T-cell (primary cell): ENCODE results near the gene CCDC197. TPM values are rescaled to one million over a fixed set of nuclear protein-coding genes. Genes with fewer than 3 reads are reported as not detected.

Experiments used
- ATAC-seq, 4 experiments: fragments of 200-7000 bp in 3 of 4; fragments of 150-1000 bp in 1 of 4; cut with Tn5 transposase; replicated peaks in 1 of 4; 1 replicate in 3 of 4; 2 replicates in 1 of 4; pipeline ENCODE4 v1.10.0; 2021; ENCODE audit warnings: moderate library complexity in 3 of 4, mild to moderate bottlenecking in 2 of 4, moderate number of reproducible peaks in 1 of 4
- CTCF ChIA-PET, 2 donors: fragments of 300-600 bp; sonication (Branson Sonifier 250); formaldehyde crosslinking; loops; one replicate each; lab custom pipeline; 2022; ENCODE audit warnings: antibody characterized with exemption in 2 of 2; lab: Charles Lee
- POLR2A ChIA-PET, 2 donors: fragments of 300-600 bp; sonication (Branson Sonifier 250); formaldehyde crosslinking; loops; one replicate each; lab custom pipeline; 2022; ENCODE audit warnings: antibody characterized with exemption in 2 of 2; lab: Charles Lee
- DNase-seq, 35 experiments: peaks; one replicate each; pipeline versions ENCODE4 v3.0.0 to v3.0.0-alpha.2; 2013 to 2023
- H3K27ac ChIP-seq: one replicate; pipeline ENCODE4 v1.5.1; 2013; ENCODE audit warnings: low read length
- H3K27me3 ChIP-seq, 2 experiments: replicated peaks in 1 of 2; 1 replicate in 1 of 2; 2 replicates in 1 of 2; pipeline versions ENCODE4 v1.6.1 to v1.7.0; 2013; ENCODE audit warnings: low read length in 1 of 2, mixed read lengths in 1 of 2; ENCODE audit not compliant: control insufficient read depth in 2 of 2, insufficient read depth in 2 of 2; ENCODE audit errors: extremely low read depth in 1 of 2
- H3K36me3 ChIP-seq, 2 donors: 1 replicate in 1 of 2; 2 replicates in 1 of 2; pipeline versions ENCODE4 v1.6.1 to v1.7.0; 2013; ENCODE audit warnings: low read length in 1 of 2; ENCODE audit not compliant: control insufficient read depth in 2 of 2, insufficient read depth in 1 of 2; ENCODE audit errors: extremely low read depth in 1 of 2
- H3K4me1 ChIP-seq, 2 experiments: 1 replicate in 1 of 2; 2 replicates in 1 of 2; pipeline versions ENCODE4 v1.6.1 to v1.7.0; 2013; ENCODE audit warnings: low read length in 2 of 2, mixed read lengths in 1 of 2; ENCODE audit not compliant: insufficient read depth in 2 of 2, control insufficient read depth in 1 of 2; ENCODE audit errors: extremely low read depth in 1 of 2
- H3K4me3 ChIP-seq, 2 donors: 1 replicate in 1 of 2; 2 replicates in 1 of 2; pipeline versions ENCODE4 v1.5.1 to v1.7.0; 2013; ENCODE audit warnings: mild to moderate bottlenecking in 2 of 2, low read length in 1 of 2, moderate library complexity in 1 of 2; ENCODE audit not compliant: control insufficient read depth in 1 of 2; ENCODE audit errors: extremely low read depth in 1 of 2
- H3K9me3 ChIP-seq: 2 replicates; pipeline ENCODE4 v1.7.0; 2013
- H3K27ac Mint-ChIP-seq, 2 donors: one replicate each; pipeline ENCODE4 v1.8.0; 2020 to 2021; ENCODE audit warnings: mild to moderate bottlenecking in 2 of 2, mixed read lengths in 2 of 2
- H3K27me3 Mint-ChIP-seq, 2 donors: one replicate each; pipeline ENCODE4 v1.8.0; 2021 to 2022; ENCODE audit warnings: mixed read lengths in 2 of 2
- H3K36me3 Mint-ChIP-seq: one replicate; pipeline ENCODE4 v1.8.0; 2021; ENCODE audit warnings: mixed read lengths
- H3K4me1 Mint-ChIP-seq, 3 donors: one replicate each; pipeline ENCODE4 v1.8.0; 2020 to 2022; ENCODE audit warnings: mixed read lengths in 3 of 3, mild to moderate bottlenecking in 1 of 3
- H3K4me3 Mint-ChIP-seq, 3 donors: one replicate each; pipeline ENCODE4 v1.8.0; 2020 to 2022; ENCODE audit warnings: mild to moderate bottlenecking in 3 of 3, mixed read lengths in 3 of 3, moderate library complexity in 3 of 3
- H3K9me3 Mint-ChIP-seq, 3 donors: one replicate each; pipeline ENCODE4 v1.8.0; 2020 to 2022; ENCODE audit warnings: mixed read lengths in 3 of 3
- WGBS: methylation state at CpG from one replicate; pipeline ENCODE4 v1.1.5; 2013; ENCODE audit warnings: missing lambda C conversion rate; ENCODE audit not compliant: insufficient coverage; 5-methylcytosine and 5-hydroxymethylcytosine counted together
- total RNA-seq, 35 experiments: library from RNA in 6 of 35; stranded (reverse) in 6 of 35; fragments of 120-200 nt in 1 of 35; gene quantifications; one replicate each; pipeline versions ENCODE4 v1.2.1 to v1.2.4 and lab custom pipeline; 2013 to 2026

The CCDC197 gene
- total RNA-seq, 5 donors from 2014 or later (not counting 1 experiment from before 2014, with no cell fraction given): not detected

DNA sequence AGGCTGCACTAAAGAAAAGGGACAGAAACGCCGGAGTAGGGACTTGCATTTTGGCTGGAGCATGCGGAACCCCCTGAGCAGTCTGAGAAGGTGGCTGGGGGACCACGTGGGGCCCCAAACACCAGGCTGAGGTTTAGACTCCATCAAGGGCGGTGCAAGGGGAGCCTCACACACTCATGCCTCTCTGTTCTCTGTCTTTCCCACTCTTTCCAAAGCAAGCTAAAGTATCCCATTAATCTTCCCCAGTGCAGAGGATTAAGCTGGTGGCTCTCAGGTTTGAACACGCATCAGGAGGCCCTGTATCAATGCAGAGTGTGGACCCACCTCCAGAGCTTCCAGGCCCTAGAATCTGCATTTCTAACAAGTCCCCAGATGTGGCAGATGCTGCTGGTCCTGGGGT is 13.5 kb downstream of the CCDC197 start:
- H3K4me1 ChIP-seq: peaks cover 4 to 43% of the 10 kb centered on the region in 2 experiments
- DNase-seq (no peak), ATAC-seq (no peak)
- peaks cover 0 to 35% of the 10 kb centered on the region in 2 experiments for H3K27me3 ChIP-seq
- peaks cover 44 to 54% (median 44%) of the 10 kb centered on the region in 3 donors for H3K4me1 Mint-ChIP-seq
- H3K36me3 Mint-ChIP-seq: no peaks in the 10 kb centered on the region
- no peak overlapping the region for H3K4me3 Mint-ChIP-seq
- 75% methylated on average over 5 of the region's 6 CpGs for WGBS
- H3K9me3 ChIP-seq: no peaks in the 10 kb centered on the region
- no peaks in the 10 kb centered on the region for H3K9me3 Mint-ChIP-seq
- peaks cover 0 to 6% of the 10 kb centered on the region in 2 donors for H3K27me3 Mint-ChIP-seq
- H3K4me3 ChIP-seq: no peak overlapping the region
- H3K36me3 ChIP-seq: no peaks in the 10 kb centered on the region
- ChIA-PET CTCF (no interaction called here), POLR2A (no interaction called here)
- no peak overlapping the region for H3K27ac Mint-ChIP-seq
- H3K27ac ChIP-seq: no peak overlapping the region

DNA sequence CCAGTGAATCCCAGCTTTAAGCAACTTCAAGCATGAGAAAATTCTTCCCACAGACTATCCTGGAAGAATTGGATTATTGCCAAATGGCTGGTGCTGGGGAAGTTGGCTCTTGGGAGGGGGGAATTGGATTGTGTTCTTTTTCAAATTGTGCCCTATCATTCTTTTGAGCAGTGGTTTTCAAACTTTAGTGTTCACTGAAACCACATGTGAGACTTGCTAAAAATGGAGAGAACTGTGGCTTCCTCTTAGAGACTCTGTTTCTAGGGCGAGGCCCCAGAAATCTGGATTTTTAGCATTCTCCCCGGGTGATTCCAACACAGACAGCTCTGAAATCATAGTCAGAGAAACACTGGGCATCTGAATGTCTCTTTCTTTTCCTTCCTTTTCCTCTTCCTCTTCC is 14.7 kb downstream of the CCDC197 start:
- DNase-seq: peak in 18 of 35 experiments; percentile 2 to 68 (median 19)
- Mint-ChIP-seq H3K9me3 (no peaks in the 10 kb centered on the region), H3K27ac (peak overlapping the region; percentile 63 to 72), H3K36me3 (no peaks in the 10 kb centered on the region), H3K4me1 (peaks cover 44 to 54% (median 44%) of the 10 kb centered on the region in 3 donors), H3K4me3 (peak overlapping the region in 1 of 3 donors; percentile 62), H3K27me3 (peaks cover 0 to 6% of the 10 kb centered on the region in 2 donors)
- H3K4me1 ChIP-seq: peaks cover 4 to 43% of the 10 kb centered on the region in 2 experiments
- H3K4me3 ChIP-seq: no peak overlapping the region
- WGBS: no CpG with 5 or more reads among the region's 2 CpGs
- H3K9me3 ChIP-seq: no peaks in the 10 kb centered on the region
- no peak overlapping the region for H3K27ac ChIP-seq
- POLR2A ChIA-PET: no interaction called here
- ATAC-seq: peak; percentile 60 to 93 (median 78)
- peaks cover 0 to 43% of the 10 kb centered on the region in 2 experiments for H3K27me3 ChIP-seq
- no peaks in the 10 kb centered on the region for H3K36me3 ChIP-seq
- CTCF ChIA-PET: interaction anchor here in 1 of 2 donors (0.6 to 1.8 kb wide), 4 partner anchors 24 to 120 kb away, joined by 3 to 10 read pairs (median 3); no protein-coding TSS in a partner anchor

DNA sequence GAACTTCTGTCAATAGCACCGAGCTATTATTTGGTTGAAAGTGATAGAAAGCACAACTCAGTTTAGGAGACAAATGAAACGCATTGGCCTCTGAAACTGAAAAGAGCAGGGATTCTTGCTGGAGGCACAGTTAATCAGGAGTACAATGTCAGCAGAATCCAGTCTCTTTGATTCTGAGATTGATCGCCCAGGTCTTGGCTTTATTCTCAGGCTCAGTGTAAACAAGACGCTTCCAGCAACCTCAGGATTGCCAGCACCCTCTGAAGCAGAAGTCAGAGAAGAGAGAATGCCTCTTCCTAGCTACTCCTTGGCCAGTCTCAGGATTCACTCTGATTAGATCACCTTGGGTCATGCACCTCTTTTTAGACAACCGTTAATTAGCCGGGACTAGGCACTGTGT is 17.3 kb downstream of the CCDC197 start:
- H3K36me3 Mint-ChIP-seq: no peaks in the 10 kb centered on the region
- H3K9me3 Mint-ChIP-seq: no peaks in the 10 kb centered on the region
- H3K27me3 ChIP-seq: peaks cover 0 to 29% of the 10 kb centered on the region in 2 experiments
- ATAC-seq (no peak), DNase-seq (no peak)
- no peak overlapping the region for H3K27ac Mint-ChIP-seq
- H3K36me3 ChIP-seq: no peaks in the 10 kb centered on the region
- no peak overlapping the region for H3K4me3 Mint-ChIP-seq
- no peaks in the 10 kb centered on the region for H3K9me3 ChIP-seq
- H3K4me1 ChIP-seq: peaks cover 4 to 28% of the 10 kb centered on the region in 2 experiments
- ChIA-PET CTCF (interaction anchor here in 1 of 2 donors (0.7 to 1.1 kb wide), 2 partner anchors 74 to 1399 kb away, joined by 3 to 4 read pairs; no protein-coding TSS in a partner anchor), POLR2A (no interaction called here)
- 93% methylated on average over 5 of the region's 6 CpGs for WGBS
- H3K27me3 Mint-ChIP-seq: peaks cover 3 to 5% of the 10 kb centered on the region in 2 donors
- H3K27ac ChIP-seq: no peak overlapping the region
- H3K4me1 Mint-ChIP-seq: peaks cover 26 to 34% (median 33%) of the 10 kb centered on the region in 3 donors
- H3K4me3 ChIP-seq: no peak overlapping the region

DNA sequence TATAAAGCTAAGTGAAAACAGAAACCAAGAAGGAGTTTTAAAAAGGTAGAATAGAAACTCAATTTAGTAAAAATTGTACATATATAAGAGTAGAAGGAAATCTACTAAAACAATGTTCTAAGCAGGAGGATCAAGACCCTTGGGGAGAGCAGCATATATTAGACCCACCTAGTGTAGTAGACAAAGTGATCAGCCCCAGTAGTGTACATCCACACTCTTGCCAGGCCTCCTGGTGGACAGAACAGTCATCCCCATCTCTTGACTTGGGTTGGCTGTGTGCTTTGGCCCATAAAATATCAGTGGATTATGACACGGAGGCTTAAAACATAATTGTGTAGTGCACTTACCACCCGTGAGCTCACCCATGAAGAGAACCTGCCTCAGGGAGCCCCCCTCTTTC is 18.1 kb downstream of the CCDC197 start:
- POLR2A ChIA-PET: no interaction called here

DNA sequence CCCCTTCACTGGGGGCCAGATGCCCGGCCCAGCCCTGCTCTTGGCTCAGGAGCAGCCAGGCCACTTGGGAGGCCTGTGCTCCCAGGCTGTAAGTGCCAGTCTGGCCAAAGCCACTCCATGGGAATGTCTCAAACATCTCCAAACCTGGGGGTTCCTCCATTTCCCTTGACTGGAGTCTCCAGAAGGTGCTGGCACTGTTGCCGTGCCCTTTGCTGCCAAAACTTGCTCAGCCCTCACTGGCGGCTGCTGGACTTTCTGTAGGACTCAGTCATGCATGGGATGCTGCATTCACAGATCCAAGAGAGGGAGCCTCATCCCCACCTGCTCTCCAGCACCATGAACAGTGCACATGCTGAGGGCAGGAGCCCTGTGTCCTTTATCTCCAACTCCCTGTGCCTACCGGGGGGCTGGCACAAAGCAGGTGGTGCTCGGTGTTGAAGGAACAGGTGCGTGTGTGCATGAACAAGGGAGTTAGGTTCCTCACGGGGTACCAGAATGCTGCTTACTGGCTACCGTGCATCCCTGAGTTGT is 19.4 kb downstream of the CCDC197 start:
- Mint-ChIP-seq H3K27ac (no peak overlapping the region), H3K9me3 (no peaks in the 10 kb centered on the region), H3K4me3 (no peak overlapping the region), H3K36me3 (no peaks in the 10 kb centered on the region), H3K4me1 (peaks cover 10 to 16% (median 16%) of the 10 kb centered on the region in 3 donors), H3K27me3 (peaks cover 3 to 4% of the 10 kb centered on the region in 2 donors)
- H3K27ac ChIP-seq: no peak overlapping the region
- ChIA-PET POLR2A (no interaction called here), CTCF (interaction anchor here in 1 of 2 donors (1.1 kb wide), 1 partner anchor 9 kb away, joined by 5 read pairs; the partner anchor contains the start of gene OTUB2)
- WGBS: 86% methylated on average over 5 of the region's 8 CpGs
- peaks cover 0 to 11% of the 10 kb centered on the region in 2 experiments for H3K27me3 ChIP-seq
- H3K36me3 ChIP-seq: no peaks in the 10 kb centered on the region
- no peaks in the 10 kb centered on the region for H3K9me3 ChIP-seq
- H3K4me3 ChIP-seq: no peak overlapping the region
- ATAC-seq (no peak), DNase-seq (no peak)
- H3K4me1 ChIP-seq: peaks cover 4 to 16% of the 10 kb centered on the region in 2 experiments

More for the DNA sequence above, 18.1 kb downstream of the CCDC197 start:
- H3K4me1 ChIP-seq: peaks cover 4 to 23% of the 10 kb centered on the region in 2 experiments
- H3K27me3 Mint-ChIP-seq: peaks cover 3 to 4% of the 10 kb centered on the region in 2 donors
- WGBS: 92% methylated on average over 2 of the region's 2 CpGs
- no peaks in the 10 kb centered on the region for H3K36me3 Mint-ChIP-seq
- H3K4me3 ChIP-seq: no peak overlapping the region
- H3K9me3 Mint-ChIP-seq: no peaks in the 10 kb centered on the region
- no peaks in the 10 kb centered on the region for H3K9me3 ChIP-seq
- peaks cover 0 to 22% of the 10 kb centered on the region in 2 experiments for H3K27me3 ChIP-seq
- no peak for ATAC-seq
- no peak overlapping the region for H3K27ac ChIP-seq
- peaks cover 19 to 27% (median 25%) of the 10 kb centered on the region in 3 donors for H3K4me1 Mint-ChIP-seq
- no peak overlapping the region for H3K4me3 Mint-ChIP-seq
- H3K27ac Mint-ChIP-seq: no peak overlapping the region
- H3K36me3 ChIP-seq: no peaks in the 10 kb centered on the region
- DNase-seq: no peak
- CTCF ChIA-PET: interaction anchor here (0.5 to 1.1 kb wide), 3 partner anchors 19 to 1400 kb away, joined by 3 to 4 read pairs (median 3); no protein-coding TSS in a partner anchor

DNA sequence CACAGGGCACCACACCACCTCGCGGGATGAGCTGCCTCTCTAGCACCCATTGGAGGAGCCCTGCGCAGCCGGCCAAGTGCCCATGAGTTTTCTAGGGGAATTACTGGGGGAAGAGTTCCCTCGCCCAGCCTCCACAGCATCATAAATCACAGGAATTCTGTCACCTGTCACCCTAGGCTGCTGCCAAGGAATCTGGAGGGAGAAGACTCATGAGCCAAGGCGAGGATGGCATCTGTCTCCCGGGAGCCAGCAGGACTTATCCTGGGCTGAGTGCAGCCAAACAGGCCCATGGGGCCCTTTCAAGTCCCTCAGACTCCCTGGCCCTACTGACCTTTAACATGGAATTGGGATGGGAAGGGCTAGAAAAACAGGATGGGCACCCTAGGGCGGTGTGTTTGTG is 21.2 kb downstream of the CCDC197 start:
- no peaks in the 10 kb centered on the region for H3K36me3 Mint-ChIP-seq
- ATAC-seq (no peak), DNase-seq (no peak)
- peaks cover 3 to 4% of the 10 kb centered on the region in 2 donors for H3K27me3 Mint-ChIP-seq
- Histone ChIP-seq H3K36me3 (no peaks in the 10 kb centered on the region), H3K27me3 (peaks cover 0 to 16% of the 10 kb centered on the region in 2 experiments), H3K4me1 (peaks cover 2 to 20% of the 10 kb centered on the region in 2 experiments), H3K27ac (no peak overlapping the region), H3K9me3 (no peaks in the 10 kb centered on the region), H3K4me3 (no peak overlapping the region)
- ChIA-PET POLR2A (no interaction called here), CTCF (interaction anchor here in 1 of 2 donors (0.6 kb wide), 1 partner anchor 21 kb away, joined by 3 read pairs; the partner anchor contains the start of gene CCDC197)
- H3K4me3 Mint-ChIP-seq: no peak overlapping the region
- H3K4me1 Mint-ChIP-seq: peaks cover 17 to 21% (median 20%) of the 10 kb centered on the region in 3 donors
- H3K9me3 Mint-ChIP-seq: no peaks in the 10 kb centered on the region
- WGBS: 72% methylated on average over 3 of the region's 8 CpGs
- no peak overlapping the region for H3K27ac Mint-ChIP-seq
